SK-N-MC (cell line): ENCODE results near the gene IGFN1.

Experiments
- DNase-seq: peaks from one replicate; pipeline ENCODE4 v3.0.0-alpha.2; 2011; ENCODE audit warnings: low read depth, low spot score
- H3K27ac ChIP-seq: fragments of 200-600 bp; sonication (generic); 2 replicates; pipeline ENCODE4 v1.5.1; 2016; ENCODE audit warnings: mixed run types
- H3K36me3 ChIP-seq: fragments of 200-600 bp; sonication (generic); 2 replicates; pipeline ENCODE4 v1.6.1; 2017; ENCODE audit warnings: antibody characterized with exemption, low read length, mixed read lengths; ENCODE audit not compliant: insufficient read depth
- H3K4me3 ChIP-seq: fragments of 200-600 bp; sonication (generic); 2 replicates; pipeline ENCODE4 v1.5.1; 2016
- H3K9ac ChIP-seq: fragments of 200-600 bp; sonication (generic); 2 replicates; pipeline ENCODE4 v1.8.0; 2017; ENCODE audit warnings: mixed run types, mixed read lengths; ENCODE audit not compliant: insufficient read length
- H3K9me3 ChIP-seq: fragments of 200-600 bp; sonication (generic); 2 replicates; pipeline ENCODE4 v1.6.1; 2017; ENCODE audit warnings: low read depth, mild to moderate bottlenecking, antibody characterized with exemption, low read length, moderate library complexity, mixed read lengths
- EZH2 ChIP-seq: fragments of 200-600 bp; sonication (generic); IDR thresholded peaks from one replicate; pipeline ENCODE4 v1.6.1; 2017; ENCODE audit warnings: antibody characterized with exemption
- FOXP2 ChIP-seq: optimal IDR thresholded peaks from 2 replicates; pipeline ENCODE3; 2011; ENCODE audit warnings: mild to moderate bottlenecking, moderate library complexity; ENCODE audit not compliant: insufficient read depth; ENCODE audit errors: extremely low read length, control extremely low read depth
- POLR2AphosphoS5 ChIP-seq: IDR thresholded peaks from 2 replicates; pipeline ENCODE4 v1.6.1; 2012; ENCODE audit warnings: mild to moderate bottlenecking, low read depth, low read length, borderline replicate concordance

Gene IGFN1

DNA sequence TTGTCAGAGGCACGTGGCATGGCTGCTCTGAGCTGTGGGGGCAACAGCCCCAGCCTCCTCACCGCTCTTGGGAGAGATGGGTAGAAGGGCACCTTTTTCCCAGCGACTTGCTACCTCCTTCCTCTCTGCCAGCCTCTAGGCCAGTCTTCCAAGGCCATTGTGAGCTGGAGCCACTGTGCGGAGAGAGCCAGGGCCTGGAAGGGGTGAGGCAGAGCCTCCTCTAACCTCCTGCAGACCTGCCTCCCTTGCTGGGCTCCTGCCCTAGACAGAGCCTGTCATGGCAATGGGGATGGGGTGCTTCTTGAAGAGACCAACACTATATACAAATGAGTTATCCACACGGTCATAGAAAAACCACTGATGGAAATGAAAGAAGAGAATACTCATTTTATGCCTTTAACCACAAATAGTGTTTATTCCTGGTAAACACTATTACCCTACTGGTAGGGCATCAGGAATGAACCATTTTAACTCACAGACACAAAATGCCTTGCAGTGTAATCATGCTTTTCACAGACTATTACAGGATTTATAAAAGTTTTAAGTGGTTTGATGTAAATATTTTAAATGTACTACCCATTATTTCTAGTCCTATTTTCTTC is 5.0 kb upstream of the IGFN1 start:
- TF ChIP-seq EZH2 = no peak
- no peak for TF ChIP-seq POLR2AphosphoS5
- no peak for TF ChIP-seq FOXP2
- DNase-seq = no peak
- Histone ChIP-seq H3K9me3 (no peaks in the 10 kb centered on the region), H3K36me3 (no peaks in the 10 kb centered on the region), H3K27ac (no peak overlapping the region), H3K9ac (no peak overlapping the region), H3K4me3 (no peak overlapping the region)

DNA sequence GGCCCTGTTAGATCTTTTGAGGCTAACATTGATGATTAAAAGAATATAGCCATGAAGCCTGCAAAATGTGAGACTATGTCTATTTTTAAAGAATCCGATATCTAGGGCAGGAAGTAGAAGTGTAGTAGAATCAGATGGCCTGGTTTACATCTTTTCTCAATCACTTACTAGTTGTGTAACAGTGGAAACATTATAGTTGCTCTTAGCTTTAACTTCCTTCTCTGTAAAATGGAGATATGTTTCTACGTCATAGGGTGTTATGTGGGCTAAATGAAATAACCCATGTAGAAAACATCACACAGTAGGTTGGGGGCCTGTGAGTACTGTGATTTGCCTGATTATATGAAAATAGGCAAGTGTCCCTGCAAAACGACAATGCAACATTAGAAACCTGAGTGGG is 4.4 kb upstream of the IGFN1 start:
- TF ChIP-seq EZH2 (no peak), POLR2AphosphoS5 (no peak), FOXP2 (no peak)
- Histone ChIP-seq H3K4me3 (no peak overlapping the region), H3K36me3 (no peaks in the 10 kb centered on the region), H3K9me3 (no peaks in the 10 kb centered on the region), H3K27ac (no peak overlapping the region), H3K9ac (no peak overlapping the region)
- DNase-seq = no peak

DNA sequence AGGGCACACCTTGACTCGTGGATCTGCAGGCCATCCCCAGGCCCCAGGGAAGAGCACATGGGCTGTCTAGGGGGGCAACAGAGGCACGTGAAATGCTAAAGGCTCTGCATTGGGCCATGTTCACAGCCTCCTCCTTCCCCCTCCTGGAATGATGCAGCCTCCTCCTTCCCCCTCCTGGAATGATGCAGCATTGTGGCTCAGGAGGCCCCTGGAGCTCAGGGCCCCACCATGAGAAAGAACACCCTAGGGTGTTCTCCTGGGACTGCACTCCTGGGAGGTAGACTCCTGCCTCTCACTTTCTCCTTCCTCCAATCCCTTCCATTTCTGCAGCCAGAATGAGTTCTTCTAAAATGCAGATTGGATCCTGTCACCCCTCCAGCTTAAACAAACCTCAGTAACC is 1.5 kb upstream of the IGFN1 start:
- H3K4me3 ChIP-seq = no peak overlapping the region
- DNase-seq = no peak
- no peaks in the 10 kb centered on the region for H3K9me3 ChIP-seq
- no peaks in the 10 kb centered on the region for H3K36me3 ChIP-seq
- H3K9ac ChIP-seq = no peak overlapping the region
- TF ChIP-seq EZH2 (no peak), POLR2AphosphoS5 (no peak), FOXP2 (no peak)
- H3K27ac ChIP-seq = no peak overlapping the region

DNA sequence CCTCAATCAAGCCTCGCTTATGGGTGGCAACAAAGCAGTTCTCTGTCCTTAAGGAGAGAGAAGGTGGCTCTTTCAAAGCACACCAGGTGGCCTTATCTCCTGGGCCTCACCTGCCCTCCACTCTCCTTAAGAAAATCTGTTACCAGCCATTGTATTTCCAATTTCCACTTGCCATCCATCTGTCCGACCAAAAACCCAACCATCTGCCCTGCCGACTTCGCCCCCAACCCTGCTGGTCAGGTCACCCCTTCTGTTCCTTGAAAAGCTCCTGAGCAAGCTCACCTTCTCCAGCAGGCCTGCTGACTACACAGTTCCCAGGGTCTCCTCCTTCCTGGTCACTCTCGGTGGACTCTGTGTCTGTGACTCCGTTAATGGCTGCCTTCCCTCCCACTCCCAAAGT is 619 bp upstream of the IGFN1 start:
- H3K4me3 ChIP-seq = no peak overlapping the region
- no peaks in the 10 kb centered on the region for H3K9me3 ChIP-seq
- no peaks in the 10 kb centered on the region for H3K36me3 ChIP-seq
- H3K27ac ChIP-seq = no peak overlapping the region
- H3K9ac ChIP-seq = no peak overlapping the region
- TF ChIP-seq POLR2AphosphoS5 (no peak), EZH2 (no peak), FOXP2 (no peak)
- DNase-seq = no peak

DNA sequence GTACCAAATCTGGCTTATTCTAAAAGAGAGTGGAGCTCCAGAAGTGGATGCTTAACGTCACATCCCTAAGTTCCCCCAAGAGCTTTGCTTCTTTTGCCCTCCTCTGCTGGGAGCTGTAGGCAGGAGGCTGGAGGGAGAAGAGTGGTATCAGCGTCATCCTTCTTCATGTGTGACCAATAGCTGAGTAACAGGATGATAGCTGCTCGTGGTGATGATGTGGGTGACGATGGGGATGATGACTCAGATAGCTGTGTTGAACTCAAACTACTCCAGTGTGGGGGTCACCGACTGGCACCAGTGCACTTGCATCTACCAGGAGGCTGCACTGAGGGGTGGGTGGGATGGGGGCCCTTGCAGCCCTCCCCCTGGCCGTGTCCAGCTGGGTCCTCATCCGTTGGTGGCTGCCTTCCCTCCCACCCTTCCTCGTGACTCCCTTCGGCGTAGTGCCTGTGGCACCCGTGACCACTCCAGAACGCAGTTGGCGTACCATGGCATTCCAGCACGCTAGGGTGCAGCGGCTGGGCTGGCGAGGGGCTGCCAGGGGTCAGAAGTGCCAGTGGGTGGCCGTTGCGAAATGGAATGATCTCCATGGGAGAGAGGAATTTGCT is 1.1 kb downstream of the IGFN1 start:
- no peak overlapping the region for H3K4me3 ChIP-seq
- no peak for TF ChIP-seq POLR2AphosphoS5
- TF ChIP-seq EZH2 = no peak
- no peak overlapping the region for H3K27ac ChIP-seq
- H3K9ac ChIP-seq = no peak overlapping the region
- no peaks in the 10 kb centered on the region for H3K9me3 ChIP-seq
- DNase-seq = no peak
- no peaks in the 10 kb centered on the region for H3K36me3 ChIP-seq

DNA sequence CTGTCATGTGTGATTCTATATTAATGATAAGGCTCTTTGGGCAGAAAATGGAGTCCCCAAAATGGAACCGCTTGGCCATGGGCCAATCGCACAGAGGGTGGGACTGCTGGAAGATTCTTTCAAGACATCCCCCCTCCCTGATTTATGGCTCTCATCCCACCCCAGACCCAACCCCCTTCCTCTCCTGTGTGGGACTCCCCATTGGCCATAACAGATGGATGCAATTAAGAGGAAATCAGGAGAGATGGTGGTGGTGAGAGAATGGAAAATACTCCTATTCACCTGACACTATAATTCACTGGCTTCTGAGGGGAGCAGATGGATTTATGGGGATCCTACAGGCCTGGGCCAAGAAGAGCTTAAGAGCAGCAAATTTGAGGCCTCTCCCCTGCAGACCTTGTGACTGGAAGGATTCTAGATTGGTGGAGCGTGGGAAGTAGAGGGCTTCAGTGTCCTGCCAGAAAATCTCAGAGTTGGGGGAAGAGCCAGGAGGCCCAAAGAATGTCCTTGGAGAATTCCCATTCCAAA is 1.7 kb downstream of the IGFN1 start:
- no peak for TF ChIP-seq FOXP2
- no peak for TF ChIP-seq POLR2AphosphoS5
- no peak for TF ChIP-seq EZH2
- Histone ChIP-seq H3K4me3 (no peak overlapping the region), H3K27ac (no peak overlapping the region), H3K36me3 (no peaks in the 10 kb centered on the region), H3K9me3 (no peaks in the 10 kb centered on the region), H3K9ac (no peak overlapping the region)
- no peak for DNase-seq

DNA sequence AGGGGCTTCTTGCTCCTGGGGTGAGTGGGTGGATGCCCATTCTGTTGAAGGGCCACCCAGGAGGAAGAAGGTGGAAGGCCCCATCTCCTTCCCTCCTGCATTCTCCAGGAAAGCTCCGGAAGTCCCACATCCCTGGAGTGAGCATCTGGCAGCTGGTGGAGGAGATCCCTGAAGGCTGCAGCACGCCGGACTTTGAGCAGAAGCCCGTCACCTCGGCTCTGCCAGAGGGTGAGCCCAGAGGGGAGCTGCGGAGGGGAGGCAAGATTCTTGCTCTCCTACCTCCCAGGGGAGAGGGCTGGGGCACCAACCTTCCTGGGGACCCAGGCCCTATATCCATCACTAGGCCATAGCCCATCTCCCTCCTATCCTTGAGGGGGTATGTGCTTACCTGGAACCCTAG is 3.4 kb downstream of the IGFN1 start:
- Histone ChIP-seq H3K36me3 (no peaks in the 10 kb centered on the region), H3K4me3 (no peak overlapping the region), H3K27ac (no peak overlapping the region), H3K9ac (no peak overlapping the region), H3K9me3 (no peaks in the 10 kb centered on the region)
- no peak for DNase-seq
- TF ChIP-seq EZH2 (no peak), FOXP2 (no peak), POLR2AphosphoS5 (no peak)

DNA sequence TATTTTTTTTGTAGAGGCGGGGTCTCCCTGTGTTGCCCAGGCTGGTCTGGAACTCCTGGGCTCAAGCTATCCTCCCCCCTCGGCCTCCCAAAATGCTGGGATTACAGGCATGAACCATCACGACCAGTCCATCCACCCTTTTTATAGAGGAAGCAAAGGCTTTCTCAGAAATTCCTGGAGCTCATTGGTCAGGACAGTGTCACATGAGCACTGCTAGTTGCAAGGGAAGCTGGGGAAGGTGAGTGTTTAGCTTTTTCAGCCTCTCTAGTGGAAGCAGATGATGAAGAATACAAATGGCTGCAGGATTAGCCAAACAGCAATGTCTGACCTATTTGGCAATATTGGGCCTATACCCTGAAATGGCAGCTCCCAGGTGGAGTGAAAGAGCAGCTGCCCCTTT is 8.0 kb downstream of the IGFN1 start:
- TF ChIP-seq POLR2AphosphoS5 = no peak
- no peak for TF ChIP-seq FOXP2
- TF ChIP-seq EZH2 = no peak
- H3K36me3 ChIP-seq = no peaks in the 10 kb centered on the region
- H3K9ac ChIP-seq = no peak overlapping the region
- DNase-seq = no peak
- H3K27ac ChIP-seq = no peak overlapping the region
- H3K9me3 ChIP-seq = no peaks in the 10 kb centered on the region
- H3K4me3 ChIP-seq = no peak overlapping the region

DNA sequence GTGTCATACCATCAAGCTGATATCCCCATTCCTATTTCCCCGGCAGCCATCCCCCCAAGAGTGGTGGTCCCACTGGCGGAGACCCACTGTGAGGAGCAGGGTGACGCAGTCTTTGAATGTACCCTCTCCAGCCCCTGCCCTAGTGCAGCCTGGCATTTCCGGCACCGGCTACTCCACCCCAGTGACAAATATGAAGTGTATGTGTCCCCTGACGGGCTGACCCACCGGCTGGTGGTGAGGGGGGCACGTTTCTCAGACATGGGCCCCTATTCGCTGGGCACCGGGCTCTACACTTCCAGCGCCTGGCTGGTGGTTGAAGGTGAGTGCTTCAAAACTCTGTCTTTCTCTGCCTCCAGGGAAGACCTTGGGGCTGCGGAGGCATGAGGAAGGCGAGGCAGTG is 14.4 kb downstream of the IGFN1 start:
- no peaks in the 10 kb centered on the region for H3K36me3 ChIP-seq
- no peak for TF ChIP-seq POLR2AphosphoS5
- no peak for TF ChIP-seq FOXP2
- no peak for TF ChIP-seq EZH2
- no peaks in the 10 kb centered on the region for H3K9me3 ChIP-seq
- no peak for DNase-seq
- H3K4me3 ChIP-seq = no peak overlapping the region
- H3K9ac ChIP-seq = no peak overlapping the region
- H3K27ac ChIP-seq = no peak overlapping the region
